Measurements from ENCODE around the gene PCDHA4. TPM values are rescaled to one million over a fixed set of nuclear protein-coding genes. Genes with fewer than 3 reads are reported as not detected.

Gene PCDHA4
- total and polyA plus RNA-seq, 2 experiments from 2014 or later: 1.8 to 12.5 TPM

DNA sequence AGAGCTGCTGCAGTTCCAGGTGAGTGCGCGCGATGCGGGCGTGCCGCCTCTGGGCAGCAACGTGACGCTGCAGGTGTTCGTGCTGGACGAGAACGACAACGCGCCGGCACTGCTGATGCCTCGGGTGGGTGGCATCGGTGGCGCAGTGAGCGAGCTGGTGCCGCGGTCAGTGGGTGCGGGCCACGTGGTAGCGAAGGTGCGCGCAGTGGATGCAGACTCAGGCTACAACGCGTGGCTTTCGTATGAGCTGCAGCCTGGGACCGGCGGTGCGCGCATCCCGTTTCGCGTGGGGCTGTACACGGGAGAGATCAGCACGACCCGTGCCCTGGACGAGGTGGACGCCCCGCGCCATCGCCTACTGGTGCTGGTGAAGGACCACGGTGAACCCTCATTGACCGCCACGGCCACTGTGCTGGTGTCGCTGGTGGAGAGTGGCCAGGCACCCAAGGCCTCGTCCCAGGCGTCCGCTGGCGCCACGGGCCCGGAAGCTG lies 4.0 kb upstream of the PCDHA4 start:
- H2AFZ ChIP-seq: no peak overlapping the region
- Mint-ChIP-seq H3K4me3 (no peak overlapping the region), H3K27ac (no peak overlapping the region), H3K27me3 (ENCODE audit: insufficient read depth, low read depth, poor library complexity) (no peaks in the 10 kb centered on the region), H3K9me3 (peaks cover 21% of the 10 kb centered on the region), H3K36me3 (ENCODE audit: low read depth) (peaks cover 39% of the 10 kb centered on the region), H3K4me1 (peaks cover 4% of the 10 kb centered on the region)
- H3K4me1 ChIP-seq (ENCODE audit: insufficient read depth): 0 out of 2 replicates have a peak, but pooled peaks cover 2% of the 10 kb centered on the region
- TF ChIP-seq, protein P1, sequence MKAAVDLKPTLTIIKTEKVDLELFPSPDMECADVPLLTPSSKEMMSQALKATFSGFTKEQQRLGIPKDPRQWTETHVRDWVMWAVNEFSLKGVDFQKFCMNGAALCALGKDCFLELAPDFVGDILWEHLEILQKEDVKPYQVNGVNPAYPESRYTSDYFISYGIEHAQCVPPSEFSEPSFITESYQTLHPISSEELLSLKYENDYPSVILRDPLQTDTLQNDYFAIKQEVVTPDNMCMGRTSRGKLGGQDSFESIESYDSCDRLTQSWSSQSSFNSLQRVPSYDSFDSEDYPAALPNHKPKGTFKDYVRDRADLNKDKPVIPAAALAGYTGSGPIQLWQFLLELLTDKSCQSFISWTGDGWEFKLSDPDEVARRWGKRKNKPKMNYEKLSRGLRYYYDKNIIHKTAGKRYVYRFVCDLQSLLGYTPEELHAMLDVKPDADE (IDR thresholded peaks at IDR 0.05): no peak
- TF ChIP-seq, protein P2, sequence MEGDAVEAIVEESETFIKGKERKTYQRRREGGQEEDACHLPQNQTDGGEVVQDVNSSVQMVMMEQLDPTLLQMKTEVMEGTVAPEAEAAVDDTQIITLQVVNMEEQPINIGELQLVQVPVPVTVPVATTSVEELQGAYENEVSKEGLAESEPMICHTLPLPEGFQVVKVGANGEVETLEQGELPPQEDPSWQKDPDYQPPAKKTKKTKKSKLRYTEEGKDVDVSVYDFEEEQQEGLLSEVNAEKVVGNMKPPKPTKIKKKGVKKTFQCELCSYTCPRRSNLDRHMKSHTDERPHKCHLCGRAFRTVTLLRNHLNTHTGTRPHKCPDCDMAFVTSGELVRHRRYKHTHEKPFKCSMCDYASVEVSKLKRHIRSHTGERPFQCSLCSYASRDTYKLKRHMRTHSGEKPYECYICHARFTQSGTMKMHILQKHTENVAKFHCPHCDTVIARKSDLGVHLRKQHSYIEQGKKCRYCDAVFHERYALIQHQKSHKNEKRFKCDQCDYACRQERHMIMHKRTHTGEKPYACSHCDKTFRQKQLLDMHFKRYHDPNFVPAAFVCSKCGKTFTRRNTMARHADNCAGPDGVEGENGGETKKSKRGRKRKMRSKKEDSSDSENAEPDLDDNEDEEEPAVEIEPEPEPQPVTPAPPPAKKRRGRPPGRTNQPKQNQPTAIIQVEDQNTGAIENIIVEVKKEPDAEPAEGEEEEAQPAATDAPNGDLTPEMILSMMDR (conservative IDR thresholded peaks at IDR 0.05; ENCODE audit: low read depth in 2 of 2): no peak
- TF ChIP-seq, protein P3, sequence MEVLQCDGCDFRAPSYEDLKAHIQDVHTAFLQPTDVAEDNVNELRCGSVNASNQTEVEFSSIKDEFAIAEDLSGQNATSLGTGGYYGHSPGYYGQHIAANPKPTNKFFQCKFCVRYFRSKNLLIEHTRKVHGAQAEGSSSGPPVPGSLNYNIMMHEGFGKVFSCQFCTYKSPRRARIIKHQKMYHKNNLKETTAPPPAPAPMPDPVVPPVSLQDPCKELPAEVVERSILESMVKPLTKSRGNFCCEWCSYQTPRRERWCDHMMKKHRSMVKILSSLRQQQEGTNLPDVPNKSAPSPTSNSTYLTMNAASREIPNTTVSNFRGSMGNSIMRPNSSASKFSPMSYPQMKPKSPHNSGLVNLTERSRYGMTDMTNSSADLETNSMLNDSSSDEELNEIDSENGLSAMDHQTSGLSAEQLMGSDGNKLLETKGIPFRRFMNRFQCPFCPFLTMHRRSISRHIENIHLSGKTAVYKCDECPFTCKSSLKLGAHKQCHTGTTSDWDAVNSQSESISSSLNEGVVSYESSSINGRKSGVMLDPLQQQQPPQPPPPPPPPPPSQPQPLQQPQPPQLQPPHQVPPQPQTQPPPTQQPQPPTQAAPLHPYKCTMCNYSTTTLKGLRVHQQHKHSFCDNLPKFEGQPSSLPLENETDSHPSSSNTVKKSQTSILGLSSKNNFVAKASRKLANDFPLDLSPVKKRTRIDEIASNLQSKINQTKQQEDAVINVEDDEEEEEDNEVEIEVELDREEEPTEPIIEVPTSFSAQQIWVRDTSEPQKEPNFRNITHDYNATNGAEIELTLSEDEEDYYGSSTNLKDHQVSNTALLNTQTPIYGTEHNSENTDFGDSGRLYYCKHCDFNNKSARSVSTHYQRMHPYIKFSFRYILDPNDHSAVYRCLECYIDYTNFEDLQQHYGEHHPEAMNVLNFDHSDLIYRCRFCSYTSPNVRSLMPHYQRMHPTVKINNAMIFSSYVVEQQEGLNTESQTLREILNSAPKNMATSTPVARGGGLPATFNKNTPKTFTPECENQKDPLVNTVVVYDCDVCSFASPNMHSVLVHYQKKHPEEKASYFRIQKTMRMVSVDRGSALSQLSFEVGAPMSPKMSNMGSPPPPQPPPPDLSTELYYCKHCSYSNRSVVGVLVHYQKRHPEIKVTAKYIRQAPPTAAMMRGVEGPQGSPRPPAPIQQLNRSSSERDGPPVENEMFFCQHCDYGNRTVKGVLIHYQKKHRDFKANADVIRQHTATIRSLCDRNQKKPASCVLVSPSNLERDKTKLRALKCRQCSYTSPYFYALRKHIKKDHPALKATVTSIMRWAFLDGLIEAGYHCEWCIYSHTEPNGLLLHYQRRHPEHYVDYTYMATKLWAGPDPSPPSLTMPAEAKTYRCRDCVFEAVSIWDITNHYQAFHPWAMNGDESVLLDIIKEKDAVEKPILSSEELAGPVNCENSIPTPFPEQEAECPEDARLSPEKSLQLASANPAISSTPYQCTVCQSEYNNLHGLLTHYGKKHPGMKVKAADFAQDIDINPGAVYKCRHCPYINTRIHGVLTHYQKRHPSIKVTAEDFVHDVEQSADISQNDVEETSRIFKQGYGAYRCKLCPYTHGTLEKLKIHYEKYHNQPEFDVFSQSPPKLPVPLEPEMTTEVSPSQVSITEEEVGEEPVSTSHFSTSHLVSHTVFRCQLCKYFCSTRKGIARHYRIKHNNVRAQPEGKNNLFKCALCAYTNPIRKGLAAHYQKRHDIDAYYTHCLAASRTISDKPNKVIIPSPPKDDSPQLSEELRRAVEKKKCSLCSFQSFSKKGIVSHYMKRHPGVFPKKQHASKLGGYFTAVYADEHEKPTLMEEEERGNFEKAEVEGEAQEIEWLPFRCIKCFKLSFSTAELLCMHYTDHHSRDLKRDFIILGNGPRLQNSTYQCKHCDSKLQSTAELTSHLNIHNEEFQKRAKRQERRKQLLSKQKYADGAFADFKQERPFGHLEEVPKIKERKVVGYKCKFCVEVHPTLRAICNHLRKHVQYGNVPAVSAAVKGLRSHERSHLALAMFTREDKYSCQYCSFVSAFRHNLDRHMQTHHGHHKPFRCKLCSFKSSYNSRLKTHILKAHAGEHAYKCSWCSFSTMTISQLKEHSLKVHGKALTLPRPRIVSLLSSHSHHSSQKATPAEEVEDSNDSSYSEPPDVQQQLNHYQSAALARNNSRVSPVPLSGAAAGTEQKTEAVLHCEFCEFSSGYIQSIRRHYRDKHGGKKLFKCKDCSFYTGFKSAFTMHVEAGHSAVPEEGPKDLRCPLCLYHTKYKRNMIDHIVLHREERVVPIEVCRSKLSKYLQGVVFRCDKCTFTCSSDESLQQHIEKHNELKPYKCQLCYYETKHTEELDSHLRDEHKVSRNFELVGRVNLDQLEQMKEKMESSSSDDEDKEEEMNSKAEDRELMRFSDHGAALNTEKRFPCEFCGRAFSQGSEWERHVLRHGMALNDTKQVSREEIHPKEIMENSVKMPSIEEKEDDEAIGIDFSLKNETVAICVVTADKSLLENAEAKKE (CRISPR knock-in tag; IDR thresholded peaks at IDR 0.05): no peak
- TF ChIP-seq POLR2AphosphoS5 (IDR thresholded peaks at IDR 0.05; ENCODE audit: low read depth) (no peak), ZNF331 (CRISPR knock-in tag; IDR thresholded peaks at IDR 0.05; ENCODE audit: low read depth) (no peak), JUNB (IDR thresholded peaks at IDR 0.05; ENCODE audit: unreplicated experiment) (no peak), STAT1 (IDR thresholded peaks at IDR 0.05; ENCODE audit: unreplicated experiment) (no peak), CREB1 (CRISPR knock-in tag; IDR thresholded peaks at IDR 0.05; ENCODE audit: low read depth) (no peak), NANOG (IDR thresholded peaks at IDR 0.05; ENCODE audit: borderline replicate concordance) (no peak), EZH2 (IDR thresholded peaks at IDR 0.05; ENCODE audit: low read depth, unreplicated experiment) (no peak)
- TF ChIP-seq, protein P4, sequence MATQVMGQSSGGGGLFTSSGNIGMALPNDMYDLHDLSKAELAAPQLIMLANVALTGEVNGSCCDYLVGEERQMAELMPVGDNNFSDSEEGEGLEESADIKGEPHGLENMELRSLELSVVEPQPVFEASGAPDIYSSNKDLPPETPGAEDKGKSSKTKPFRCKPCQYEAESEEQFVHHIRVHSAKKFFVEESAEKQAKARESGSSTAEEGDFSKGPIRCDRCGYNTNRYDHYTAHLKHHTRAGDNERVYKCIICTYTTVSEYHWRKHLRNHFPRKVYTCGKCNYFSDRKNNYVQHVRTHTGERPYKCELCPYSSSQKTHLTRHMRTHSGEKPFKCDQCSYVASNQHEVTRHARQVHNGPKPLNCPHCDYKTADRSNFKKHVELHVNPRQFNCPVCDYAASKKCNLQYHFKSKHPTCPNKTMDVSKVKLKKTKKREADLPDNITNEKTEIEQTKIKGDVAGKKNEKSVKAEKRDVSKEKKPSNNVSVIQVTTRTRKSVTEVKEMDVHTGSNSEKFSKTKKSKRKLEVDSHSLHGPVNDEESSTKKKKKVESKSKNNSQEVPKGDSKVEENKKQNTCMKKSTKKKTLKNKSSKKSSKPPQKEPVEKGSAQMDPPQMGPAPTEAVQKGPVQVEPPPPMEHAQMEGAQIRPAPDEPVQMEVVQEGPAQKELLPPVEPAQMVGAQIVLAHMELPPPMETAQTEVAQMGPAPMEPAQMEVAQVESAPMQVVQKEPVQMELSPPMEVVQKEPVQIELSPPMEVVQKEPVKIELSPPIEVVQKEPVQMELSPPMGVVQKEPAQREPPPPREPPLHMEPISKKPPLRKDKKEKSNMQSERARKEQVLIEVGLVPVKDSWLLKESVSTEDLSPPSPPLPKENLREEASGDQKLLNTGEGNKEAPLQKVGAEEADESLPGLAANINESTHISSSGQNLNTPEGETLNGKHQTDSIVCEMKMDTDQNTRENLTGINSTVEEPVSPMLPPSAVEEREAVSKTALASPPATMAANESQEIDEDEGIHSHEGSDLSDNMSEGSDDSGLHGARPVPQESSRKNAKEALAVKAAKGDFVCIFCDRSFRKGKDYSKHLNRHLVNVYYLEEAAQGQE (IDR thresholded peaks at IDR 0.05; ENCODE audit: unreplicated experiment): no peak
- ATAC-seq (no peak), DNase-seq (ENCODE audit: low spot score) (no peak)
- no peaks in the 10 kb centered on the region for H3K79me2 ChIP-seq (replicated peaks; ENCODE audit: insufficient read depth)
- no peaks in the 10 kb centered on the region for H3K9me2 ChIP-seq (ENCODE audit: insufficient read depth)
- H3K27ac ChIP-seq (ENCODE audit: low read depth): no peak overlapping the region
- no peak overlapping the region for H3K4me3 ChIP-seq
- no peaks in the 10 kb centered on the region for H3K27me3 ChIP-seq (ENCODE audit: insufficient read depth)
- no peaks in the 10 kb centered on the region for H3K36me3 ChIP-seq (ENCODE audit: insufficient read depth)
- H4K20me1 ChIP-seq (replicated peaks; ENCODE audit: insufficient read depth): no peaks in the 10 kb centered on the region
- no peak overlapping the region for H3K4me2 ChIP-seq
- H3F3A ChIP-seq (replicated peaks; ENCODE audit: low read depth): no peaks in the 10 kb centered on the region

Data from GM23338 (cell line).